GM10248 (cell line): ENCODE results near the gene LSM4.

Source experiments
- CTCF ChIA-PET: fragments of 300-600 bp; sonication (Branson Sonifier 250); formaldehyde crosslinking; extraction: SDS; loops from one replicate; lab custom pipeline; 2021; ENCODE audit warnings: antibody characterized with exemption; lab: Yijun Ruan, JAX
- POLR2A ChIA-PET: fragments of 350-650 bp; sonication (Branson Sonifier 250); formaldehyde crosslinking; extraction: SDS; loops from one replicate; lab custom pipeline; 2020; ENCODE audit warnings: antibody characterized with exemption; lab: Yijun Ruan, JAX
- DNase-seq: peaks from one replicate; pipeline ENCODE4 v3.0.0; 2012; ENCODE audit errors: extremely low spot score
- TF ChIP-seq, protein P1 (sequence below): IDR thresholded peaks from 2 replicates; pipeline ENCODE4 v1.5.1; 2012; ENCODE audit warnings: mild to moderate bottlenecking, low read depth; ENCODE audit errors: extremely low read depth, missing control alignments, control extremely low read depth

LSM4 gene

DNA sequence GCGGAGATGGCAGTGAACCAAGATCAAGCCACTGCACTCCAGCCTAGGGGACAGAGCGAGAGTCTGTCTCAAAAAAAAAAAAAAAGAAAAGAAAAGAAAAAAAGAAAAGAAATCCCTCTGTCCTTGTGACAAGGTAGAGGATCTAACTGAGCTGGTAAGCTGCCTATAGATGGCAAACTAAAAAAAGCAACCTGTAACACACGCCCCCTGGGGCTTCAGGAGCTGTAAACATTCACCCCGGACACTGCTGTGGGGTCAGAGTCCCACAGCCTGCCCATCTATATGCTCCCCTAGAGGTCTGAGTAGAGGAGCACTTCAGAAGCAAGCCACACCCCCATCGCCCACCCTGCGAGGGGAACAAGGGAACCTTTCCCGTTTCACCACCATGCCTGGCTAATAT is 13.2 kb upstream of the LSM4 start:
- TF ChIP-seq, protein P1, sequence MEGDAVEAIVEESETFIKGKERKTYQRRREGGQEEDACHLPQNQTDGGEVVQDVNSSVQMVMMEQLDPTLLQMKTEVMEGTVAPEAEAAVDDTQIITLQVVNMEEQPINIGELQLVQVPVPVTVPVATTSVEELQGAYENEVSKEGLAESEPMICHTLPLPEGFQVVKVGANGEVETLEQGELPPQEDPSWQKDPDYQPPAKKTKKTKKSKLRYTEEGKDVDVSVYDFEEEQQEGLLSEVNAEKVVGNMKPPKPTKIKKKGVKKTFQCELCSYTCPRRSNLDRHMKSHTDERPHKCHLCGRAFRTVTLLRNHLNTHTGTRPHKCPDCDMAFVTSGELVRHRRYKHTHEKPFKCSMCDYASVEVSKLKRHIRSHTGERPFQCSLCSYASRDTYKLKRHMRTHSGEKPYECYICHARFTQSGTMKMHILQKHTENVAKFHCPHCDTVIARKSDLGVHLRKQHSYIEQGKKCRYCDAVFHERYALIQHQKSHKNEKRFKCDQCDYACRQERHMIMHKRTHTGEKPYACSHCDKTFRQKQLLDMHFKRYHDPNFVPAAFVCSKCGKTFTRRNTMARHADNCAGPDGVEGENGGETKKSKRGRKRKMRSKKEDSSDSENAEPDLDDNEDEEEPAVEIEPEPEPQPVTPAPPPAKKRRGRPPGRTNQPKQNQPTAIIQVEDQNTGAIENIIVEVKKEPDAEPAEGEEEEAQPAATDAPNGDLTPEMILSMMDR = no peak
- no peak for DNase-seq
- ChIA-PET POLR2A (interaction anchor here (1.7 kb wide), 1 partner anchor 55 kb away, joined by 7 read pairs; the partner anchor contains the start of gene JUND), CTCF (interaction anchor here (0.9 to 8.5 kb wide), 4 partner anchors 8 to 84 kb away, joined by 3 to 104 read pairs (median 22); no protein-coding TSS in a partner anchor)

DNA sequence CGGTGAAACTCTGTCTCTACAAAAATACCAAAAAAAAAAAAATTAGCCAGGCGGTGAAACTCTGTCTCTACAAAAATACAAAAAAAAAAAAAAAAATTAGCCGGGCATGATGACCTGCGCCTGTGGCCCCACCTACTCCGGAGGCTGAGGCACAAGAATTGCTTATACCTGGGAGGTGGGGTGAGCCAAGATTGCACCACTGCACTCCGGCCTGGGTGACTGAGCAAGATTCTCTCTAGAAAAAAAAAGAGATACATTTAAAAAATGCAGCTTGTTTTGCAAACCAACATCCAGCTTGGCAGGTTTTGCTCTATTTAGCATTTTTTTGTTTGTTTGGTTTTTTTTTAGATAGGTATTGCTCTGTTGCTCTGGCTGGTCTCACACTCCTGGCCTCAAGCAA is 10.8 kb upstream of the LSM4 start:
- TF ChIP-seq, protein P1 = no peak
- CTCF ChIA-PET = interaction anchor here (1.0 to 1.2 kb wide), 2 partner anchors 9 to 82 kb away, joined by 3 read pairs; no protein-coding TSS in a partner anchor
- POLR2A ChIA-PET = interaction anchor here (0.5 kb wide), 1 partner anchor 281 kb away, joined by 3 read pairs; no protein-coding TSS in a partner anchor
- no peak for DNase-seq

DNA sequence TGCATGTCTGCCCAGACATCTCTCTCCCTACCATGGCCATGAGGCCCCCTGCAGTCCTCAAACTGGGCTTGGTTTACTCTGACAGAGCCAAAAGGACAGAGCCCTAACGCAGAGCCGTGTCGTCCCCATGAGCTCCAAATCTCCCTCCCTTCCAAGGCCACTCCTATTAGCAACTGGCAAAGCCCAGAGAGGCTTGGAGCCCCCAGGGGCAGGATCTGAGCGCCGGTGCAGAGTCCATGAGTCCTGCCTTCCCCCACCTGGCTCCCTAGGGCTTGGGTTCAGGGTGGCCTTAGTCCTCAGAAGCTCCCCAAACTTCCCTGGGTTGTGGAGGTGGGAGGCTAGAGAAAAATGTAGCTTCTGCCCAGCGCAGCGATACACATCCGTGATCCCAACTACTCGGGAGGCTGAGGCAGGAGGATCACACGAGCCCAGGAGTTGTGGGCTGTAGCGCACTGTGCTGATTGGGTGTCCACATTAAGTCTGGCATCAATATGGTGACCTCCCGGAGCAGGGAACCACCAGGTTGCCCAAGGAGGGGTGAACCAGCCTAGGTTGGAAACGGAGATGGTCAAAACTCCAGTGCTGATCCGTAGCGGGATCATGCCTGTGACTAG is 10.1 kb upstream of the LSM4 start:
- ChIA-PET CTCF (interaction anchor here (1.0 to 1.5 kb wide), 6 partner anchors 9 to 81 kb away, joined by 3 to 9 read pairs (median 4); partner anchors contain the start of gene LSM4), POLR2A (interaction anchor here (0.5 kb wide), 1 partner anchor 280 kb away, joined by 3 read pairs; no protein-coding TSS in a partner anchor)
- no peak for DNase-seq
- TF ChIP-seq, protein P1 = no peak

DNA sequence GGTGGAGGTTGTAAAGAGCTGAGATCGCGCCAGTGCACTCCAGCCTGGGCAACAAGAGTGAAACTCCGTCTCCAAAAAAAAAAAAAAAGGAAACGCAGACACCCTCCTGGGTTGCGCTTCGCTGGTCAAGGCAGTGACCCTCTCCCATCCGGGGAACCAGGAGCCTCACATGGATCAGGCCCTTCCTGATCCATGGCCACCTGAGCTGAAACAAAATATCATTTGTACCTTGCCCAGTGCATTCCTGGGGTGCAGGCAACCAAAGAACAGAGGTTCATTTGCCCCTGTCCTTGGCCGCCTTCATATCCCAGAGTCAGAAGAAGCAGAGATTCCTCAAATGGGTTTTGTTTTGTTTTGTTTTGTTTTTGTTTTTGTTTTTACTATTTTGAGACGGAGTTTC is 8.0 kb upstream of the LSM4 start:
- ChIA-PET CTCF (interaction anchor here (2.0 to 7.5 kb wide), 3 partner anchors 9 to 71 kb away, joined by 4 to 171 read pairs (median 104); partner anchors contain the start of genes JUND and PGPEP1), POLR2A (no interaction called here)
- DNase-seq = no peak
- TF ChIP-seq, protein P1 = no peak

DNA sequence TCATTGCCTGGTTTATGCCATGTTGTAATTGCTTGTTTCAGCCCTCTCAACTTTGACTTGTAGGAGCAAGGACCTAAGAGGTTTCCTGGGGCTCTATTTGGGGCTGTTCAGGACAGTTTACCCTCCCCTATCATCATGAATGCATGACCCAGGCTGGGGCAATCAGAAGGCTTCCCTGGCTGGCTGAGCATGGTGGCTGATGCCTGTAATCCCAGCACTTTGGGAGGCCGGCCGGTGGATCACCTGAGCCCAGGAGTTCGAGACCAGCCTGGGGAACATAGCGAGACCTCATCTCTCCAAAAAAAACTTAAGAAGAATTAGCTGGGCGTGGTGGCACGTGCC is 6.1 kb upstream of the LSM4 start:
- ChIA-PET CTCF (interaction anchor here (0.6 to 7.5 kb wide), 50 partner anchors 11 to 260 kb away, joined by 3 to 171 read pairs (median 4); partner anchors contain the start of genes JUND, PGPEP1 and SSBP4), POLR2A (interaction anchor here (0.6 to 5.7 kb wide), 8 partner anchors 11 to 121 kb away, joined by 3 to 90 read pairs (median 5); partner anchors contain the start of genes JUND and SSBP4)
- no peak for DNase-seq
- TF ChIP-seq, protein P1 = no peak

DNA sequence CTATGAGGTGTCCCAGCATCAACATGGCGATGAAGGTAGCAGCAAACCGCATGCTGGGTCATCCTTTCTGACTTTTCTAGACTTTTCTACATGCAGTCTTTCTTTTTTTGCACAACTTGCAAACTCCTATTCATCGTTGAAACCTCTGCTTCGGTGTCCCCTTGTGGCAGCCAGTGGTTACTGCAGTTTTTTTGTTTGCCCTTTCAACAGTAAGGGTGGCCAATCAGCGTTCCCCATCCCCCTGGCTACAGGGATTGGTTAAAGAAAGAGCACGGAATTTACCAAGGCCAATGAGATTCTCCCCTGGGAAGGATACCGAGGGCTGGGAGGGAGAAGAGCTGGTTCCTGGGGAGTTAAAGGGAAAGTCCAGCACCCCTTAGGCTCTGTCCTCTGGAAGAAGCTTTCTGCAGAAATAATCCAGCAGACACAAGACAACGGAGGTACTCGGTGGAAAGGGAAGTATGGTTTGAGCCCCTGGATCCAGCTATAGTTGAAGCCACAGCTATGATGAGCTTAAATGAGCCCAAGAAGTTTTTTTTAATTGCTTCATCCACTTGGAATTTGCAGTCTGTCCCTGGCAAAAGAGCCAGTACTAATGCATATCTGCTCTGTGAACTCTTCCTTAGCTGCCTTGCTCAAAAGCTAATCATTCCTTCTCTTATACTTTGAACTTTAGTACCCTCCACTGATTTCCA is 5.6 kb upstream of the LSM4 start:
- DNase-seq = peak; percentile 95
- CTCF ChIA-PET = interaction anchor here (0.6 to 7.5 kb wide), 48 partner anchors 11 to 261 kb away, joined by 3 to 171 read pairs (median 6); partner anchors contain the start of genes JUND, PGPEP1 and SSBP4
- POLR2A ChIA-PET = interaction anchor here (0.6 to 5.7 kb wide), 9 partner anchors 10 to 120 kb away, joined by 3 to 90 read pairs (median 5); partner anchors contain the start of genes JUND and SSBP4
- TF ChIP-seq, protein P1 = peak; percentile 83
